ENCODE results near the gene SHROOM1. TPM values are rescaled to one million over a fixed set of nuclear protein-coding genes. Genes with fewer than 3 reads are reported as not detected.

Gene SHROOM1, protein sequence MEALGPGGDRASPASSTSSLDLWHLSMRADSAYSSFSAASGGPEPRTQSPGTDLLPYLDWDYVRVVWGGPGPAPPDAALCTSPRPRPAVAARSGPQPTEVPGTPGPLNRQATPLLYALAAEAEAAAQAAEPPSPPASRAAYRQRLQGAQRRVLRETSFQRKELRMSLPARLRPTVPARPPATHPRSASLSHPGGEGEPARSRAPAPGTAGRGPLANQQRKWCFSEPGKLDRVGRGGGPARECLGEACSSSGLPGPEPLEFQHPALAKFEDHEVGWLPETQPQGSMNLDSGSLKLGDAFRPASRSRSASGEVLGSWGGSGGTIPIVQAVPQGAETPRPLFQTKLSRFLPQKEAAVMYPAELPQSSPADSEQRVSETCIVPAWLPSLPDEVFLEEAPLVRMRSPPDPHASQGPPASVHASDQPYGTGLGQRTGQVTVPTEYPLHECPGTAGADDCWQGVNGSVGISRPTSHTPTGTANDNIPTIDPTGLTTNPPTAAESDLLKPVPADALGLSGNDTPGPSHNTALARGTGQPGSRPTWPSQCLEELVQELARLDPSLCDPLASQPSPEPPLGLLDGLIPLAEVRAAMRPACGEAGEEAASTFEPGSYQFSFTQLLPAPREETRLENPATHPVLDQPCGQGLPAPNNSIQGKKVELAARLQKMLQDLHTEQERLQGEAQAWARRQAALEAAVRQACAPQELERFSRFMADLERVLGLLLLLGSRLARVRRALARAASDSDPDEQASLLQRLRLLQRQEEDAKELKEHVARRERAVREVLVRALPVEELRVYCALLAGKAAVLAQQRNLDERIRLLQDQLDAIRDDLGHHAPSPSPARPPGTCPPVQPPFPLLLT
- total RNA-seq (20.9 and 21.0 TPM in 2 replicates), polyA plus RNA-seq (12.8 and 13.0 TPM in 2 replicates), polyA minus RNA-seq (5.3 and 6.6 TPM in 2 replicates), Bru-seq, nascent RNA (percentile 57 among the genes with signal in this experiment), BruChase-seq, experiment 1, labeled RNA remaining after a 6-hour chase (percentile 61 among the genes with signal in this experiment), BruChase-seq, experiment 2, labeled RNA remaining after a 2-hour chase (percentile 64 among the genes with signal in this experiment)
- polyA plus RNA-seq (2011; cell fraction: cytosol; rRNA removed), result 8.3 and 9.0 TPM in 2 replicates
- 25.4 and 29.9 TPM in 2 replicates for polyA plus RNA-seq (2011; cell fraction: nucleus; rRNA removed)
- 6.9 and 11.5 TPM in 2 replicates for polyA plus RNA-seq (2012)
- 5.3 TPM for polyA minus RNA-seq (2011; cell fraction: cytosol; rRNA and poly(A)+ RNA removed)
- 7.0 and 11.0 TPM in 2 replicates for polyA minus RNA-seq (2011; cell fraction: nucleus; rRNA and poly(A)+ RNA removed)
- long read RNA-seq, partial matches to known transcripts, result 15 of 33 reads
- long read RNA-seq, other reads (novel, unspliced or antisense), result 14 of 33 reads

DNA sequence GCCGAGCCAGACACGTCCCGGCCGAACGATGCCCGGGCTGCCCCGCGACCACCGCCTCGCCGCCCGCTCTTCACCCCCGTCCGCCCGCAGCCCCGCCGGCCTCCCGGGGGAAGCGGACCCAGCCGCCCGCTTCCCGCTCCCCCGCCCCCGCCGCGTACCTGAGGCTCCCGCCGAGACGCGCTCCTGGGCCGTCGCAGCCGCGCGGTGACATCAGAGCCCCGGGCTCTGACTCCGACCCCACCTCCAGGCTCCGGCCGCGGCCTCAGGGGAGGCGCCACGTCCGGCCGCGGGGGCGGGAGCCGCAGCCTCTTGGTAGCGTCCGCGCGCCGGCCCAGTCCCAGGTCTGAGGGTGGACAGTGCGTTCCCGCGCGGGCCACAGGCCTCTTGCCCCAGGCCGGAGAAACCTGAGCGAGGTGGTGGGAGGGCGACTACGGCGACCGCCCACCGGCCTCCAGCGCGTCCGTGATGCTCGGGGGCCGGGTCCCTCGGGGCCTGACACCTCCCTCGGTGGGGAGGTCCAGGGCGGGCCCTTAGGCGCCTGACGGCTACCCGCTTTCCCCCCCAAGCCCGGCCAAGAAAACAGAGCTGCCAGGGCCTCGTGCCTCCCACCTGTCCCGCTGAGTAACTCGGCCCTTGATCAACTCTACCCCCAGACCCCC, at the start of gene SHROOM1:
TSS of gene SHROOM1 (minus strand) at position 212 of the 659 bp plus-strand sequence. CDS start 4,507 bp downstream, outside the sequence.
- DNase-seq (ENCODE audit: low read depth, low spot score) (peak; percentile 33), FAIRE-seq (peak; percentile 56)
- Histone ChIP-seq H3K4me3 (replicated peaks in 1 of 3; ENCODE audit: insufficient read depth in 1 of 3, low read depth in 1 of 3, low read length in 3 of 3) (peak within 1 kb of the TSS; percentile 41 to 59 (median 49)), H3K9ac (replicated peaks; ENCODE audit: extremely low read depth, insufficient read depth, low read length) (peak within 1 kb of the TSS; percentile 79), H3K79me2 (ENCODE audit: control insufficient read depth, insufficient read depth, low read length) (no peaks in the 10 kb centered on the region), H2AFZ (ENCODE audit: low read depth, low read length) (peak within 1 kb of the TSS; percentile 93), H3K9me1 (replicated peaks; ENCODE audit: control insufficient read depth, extremely low read depth, insufficient read depth, low read length) (no peaks in the 10 kb centered on the region), H3K36me3 (ENCODE audit: control insufficient read depth in 2 of 2, extremely low read depth in 1 of 2, insufficient read depth in 2 of 2, low read length in 2 of 2) (no peaks in the 10 kb centered on the region), H3K9me3 (replicated peaks; ENCODE audit: control insufficient read depth, insufficient read depth, low read length) (no peaks in the 10 kb centered on the region), H3K27me3 (ENCODE audit: control insufficient read depth in 2 of 2, insufficient read depth in 2 of 2, low read length in 2 of 2) (no peaks in the 10 kb centered on the region), H3K27ac (ENCODE audit: insufficient read depth, low read depth, low read length) (peak within 1 kb of the TSS; percentile 32), H3K4me2 (ENCODE audit: insufficient read depth, low read length) (peak within 1 kb of the TSS; percentile 61), H4K20me1 (replicated peaks; ENCODE audit: control insufficient read depth, extremely low read depth, insufficient read depth, low read length) (no peaks in the 10 kb centered on the region), H3K4me1 (ENCODE audit: control insufficient read depth, extremely low read depth, insufficient read depth, low read length) (peaks cover 12% of the 10 kb centered on the region)
- dilution Hi-C loops (cut with MboI; ENCODE audit: extremely low pct_ligation_motif_present, low sequenced_read_pairs) (no loop called here), intact Hi-C loops (cut with micrococcal nuclease) (loop anchor here (1.0 to 2.0 kb wide), 5 partner anchors 9 to 220 kb away; partner anchors contain the start of genes GDF9 and UQCRQ)
- ChIA-PET CTCF (interaction anchor here (0.6 to 9.9 kb wide), 16 partner anchors 9 to 304 kb away, joined by 3 to 122 read pairs (median 4); partner anchors contain the start of genes GDF9, LEAP2 and UQCRQ), POLR2A (interaction anchor here (1.0 kb wide), 1 partner anchor 37 kb away, joined by 3 read pairs; no protein-coding TSS in a partner anchor)
- BruUV-seq (replicated peaks), result no TSS peak
- TF ChIP-seq POLR2A (IDR thresholded peaks at IDR 0.05; ENCODE audit: low read depth, low read length) (no peak), POLR2AphosphoS5 (IDR thresholded peaks at IDR 0.05; ENCODE audit: insufficient read depth, low read depth, low read length) (peak; percentile 58)
- TF ChIP-seq, protein P1, sequence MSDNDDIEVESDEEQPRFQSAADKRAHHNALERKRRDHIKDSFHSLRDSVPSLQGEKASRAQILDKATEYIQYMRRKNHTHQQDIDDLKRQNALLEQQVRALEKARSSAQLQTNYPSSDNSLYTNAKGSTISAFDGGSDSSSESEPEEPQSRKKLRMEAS (IDR thresholded peaks at IDR 0.05; ENCODE audit: insufficient read depth, insufficient read length), result no peak
